ENCODE results near the gene DCTN2. TPM values are rescaled to one million over a fixed set of nuclear protein-coding genes. Genes with fewer than 3 reads are reported as not detected.
A peak's percentile ranks its signal among the peaks of the same experiment; 100 is the strongest.
"Not testable (repeated sequence)": the region's sequence is repeated elsewhere in the genome, so short reads cannot be mapped to it uniquely, and the experiment has no call there.

Gene DCTN2
- 78.6 and 83.5 TPM in 2 replicates for total RNA-seq

GRCh38 chr12:57546438-57547287 lies at the start of gene DCTN2:
Gene DCTN2, minus strand, starts transcription at chr12:57547192. Its CDS starts 129 bp downstream, at chr12:57547063.
- peaks cover 49% of the 10 kb centered on the region for H3K4me1 Mint-ChIP-seq (ENCODE audit: low read depth)
- intact Hi-C loops (cut with micrococcal nuclease), result loop anchor here (1.0 to 5.0 kb wide), 7 partner anchors 24 to 1394 kb away; partner anchors contain the start of genes GLI1, MBD6, MYL6B and OS9
- H3K27me3 Mint-ChIP-seq (ENCODE audit: insufficient read depth), result peaks cover 13% of the 10 kb centered on the region
- H3K9me3 Mint-ChIP-seq, result no peaks in the 10 kb centered on the region
- peak within 1 kb of the TSS; percentile 100 for H3K4me3 Mint-ChIP-seq
- H3K27ac Mint-ChIP-seq, result peak within 1 kb of the TSS; percentile 97
- DNase-seq (ENCODE audit: low spot score), result peak; percentile 93
- H3K36me3 Mint-ChIP-seq (ENCODE audit: low read depth), result peaks cover 6% of the 10 kb centered on the region

GRCh38 chr12:57593187-57593586 lies 46.2 kb upstream of the DCTN2 start:
- Mint-ChIP-seq H3K27ac (no peak overlapping the region), H3K4me3 (no peak overlapping the region), H3K4me1 (ENCODE audit: low read depth) (peaks cover 31% of the 10 kb centered on the region), H3K36me3 (ENCODE audit: low read depth) (peaks cover 23% of the 10 kb centered on the region), H3K9me3 (no peaks in the 10 kb centered on the region), H3K27me3 (ENCODE audit: insufficient read depth) (no peaks in the 10 kb centered on the region)
- DNase-seq (ENCODE audit: low spot score), result no peak
- intact Hi-C loops (cut with micrococcal nuclease), result loop anchor here (5.0 kb wide), 1 partner anchor 116 kb away; the partner anchor contains the start of gene ARHGAP9

- no peak for DNase-seq (ENCODE audit: low spot score)
- no peaks in the 10 kb centered on the region for H3K9me3 Mint-ChIP-seq
- intact Hi-C loops (cut with micrococcal nuclease), result loop anchor here (5.0 kb wide), 1 partner anchor 115 kb away; the partner anchor contains the start of gene ARHGAP9
- no peak overlapping the region for H3K27ac Mint-ChIP-seq
- H3K27me3 Mint-ChIP-seq (ENCODE audit: insufficient read depth), result no peaks in the 10 kb centered on the region
- peak overlapping the region; percentile 90 for H3K4me3 Mint-ChIP-seq
- peaks cover 21% of the 10 kb centered on the region for H3K36me3 Mint-ChIP-seq (ENCODE audit: low read depth)
- peaks cover 31% of the 10 kb centered on the region for H3K4me1 Mint-ChIP-seq (ENCODE audit: low read depth)
These were observed 45.7 kb upstream of the DCTN2 start for GRCh38 chr12:57592551-57593165.

GRCh38 chr12:57591782-57592325 lies 44.9 kb upstream of the DCTN2 start:
- H3K4me1 Mint-ChIP-seq (ENCODE audit: low read depth), result peaks cover 31% of the 10 kb centered on the region
- peak overlapping the region; percentile 90 for H3K4me3 Mint-ChIP-seq
- peaks cover 13% of the 10 kb centered on the region for H3K36me3 Mint-ChIP-seq (ENCODE audit: low read depth)
- H3K9me3 Mint-ChIP-seq, result no peaks in the 10 kb centered on the region
- no peaks in the 10 kb centered on the region for H3K27me3 Mint-ChIP-seq (ENCODE audit: insufficient read depth)
- peak overlapping the region; percentile 42 for H3K27ac Mint-ChIP-seq
- no peak for DNase-seq (ENCODE audit: low spot score)
- intact Hi-C loops (cut with micrococcal nuclease), result loop anchor here (1.0 to 5.0 kb wide), 7 partner anchors 9 to 115 kb away; partner anchors contain the start of genes ARHGAP9, DCTN2, DTX3 and MBD6

- peaks cover 31% of the 10 kb centered on the region for H3K4me1 Mint-ChIP-seq (ENCODE audit: low read depth)
- H3K27ac Mint-ChIP-seq, result peak within 1 kb of the TSS; percentile 75
- DNase-seq (ENCODE audit: low spot score), result peak; percentile 77
- no peaks in the 10 kb centered on the region for H3K9me3 Mint-ChIP-seq
- intact Hi-C loops (cut with micrococcal nuclease), result loop anchor here (1.0 to 5.0 kb wide), 7 partner anchors 8 to 114 kb away; partner anchors contain the start of genes ARHGAP9, DCTN2, DTX3 and MBD6
- H3K4me3 Mint-ChIP-seq, result peak within 1 kb of the TSS; percentile 90
- H3K36me3 Mint-ChIP-seq (ENCODE audit: low read depth), result peaks cover 10% of the 10 kb centered on the region
- H3K27me3 Mint-ChIP-seq (ENCODE audit: insufficient read depth), result no peaks in the 10 kb centered on the region
These were observed 44.1 kb upstream of the DCTN2 start, which contains the start of gene PIP4K2C for GRCh38 chr12:57590864-57591781. Gene PIP4K2C, plus strand, starts transcription at chr12:57591192. Its CDS starts 98 bp downstream, at chr12:57591290.

GRCh38 chr12:57590479-57590863 lies 43.5 kb upstream of the DCTN2 start:
- H3K27ac Mint-ChIP-seq, result peak overlapping the region; percentile 52
- DNase-seq (ENCODE audit: low spot score), result no peak
- H3K4me3 Mint-ChIP-seq, result peak overlapping the region; percentile 90
- intact Hi-C loops (cut with micrococcal nuclease), result loop anchor here (2.0 to 5.0 kb wide), 4 partner anchors 14 to 113 kb away; partner anchors contain the start of genes ARHGAP9, DTX3 and MBD6
- no peaks in the 10 kb centered on the region for H3K27me3 Mint-ChIP-seq (ENCODE audit: insufficient read depth)
- peaks cover 31% of the 10 kb centered on the region for H3K4me1 Mint-ChIP-seq (ENCODE audit: low read depth)
- H3K36me3 Mint-ChIP-seq (ENCODE audit: low read depth), result peaks cover 6% of the 10 kb centered on the region
- no peaks in the 10 kb centered on the region for H3K9me3 Mint-ChIP-seq

GRCh38 chr12:57588951-57589610 lies 42.1 kb upstream of the DCTN2 start:
- H3K4me3 Mint-ChIP-seq; H3K27ac Mint-ChIP-seq; DNase-seq (ENCODE audit: low spot score); intact Hi-C loops (cut with micrococcal nuclease); H3K36me3 Mint-ChIP-seq (ENCODE audit: low read depth); H3K9me3 Mint-ChIP-seq; H3K27me3 Mint-ChIP-seq (ENCODE audit: insufficient read depth): not testable (repeated sequence)
- peaks cover 30% of the 10 kb centered on the region for H3K4me1 Mint-ChIP-seq (ENCODE audit: low read depth)

- DNase-seq (ENCODE audit: low spot score), result no peak
- Mint-ChIP-seq H3K27me3 (ENCODE audit: insufficient read depth) (peaks cover 3% of the 10 kb centered on the region), H3K9me3 (no peaks in the 10 kb centered on the region), H3K4me3 (no peak overlapping the region), H3K36me3 (ENCODE audit: low read depth) (no peaks in the 10 kb centered on the region), H3K4me1 (ENCODE audit: low read depth) (peaks cover 18% of the 10 kb centered on the region), H3K27ac (no peak overlapping the region)
- intact Hi-C loops (cut with micrococcal nuclease), result no loop called here
These were observed 39.9 kb upstream of the DCTN2 start for GRCh38 chr12:57586832-57587429.

GRCh38 chr12:57586128-57586527 lies 39.1 kb upstream of the DCTN2 start:
- Mint-ChIP-seq H3K27me3 (ENCODE audit: insufficient read depth) (peaks cover 3% of the 10 kb centered on the region), H3K36me3 (ENCODE audit: low read depth) (no peaks in the 10 kb centered on the region), H3K4me3 (no peak overlapping the region), H3K27ac (no peak overlapping the region), H3K9me3 (no peaks in the 10 kb centered on the region), H3K4me1 (ENCODE audit: low read depth) (peaks cover 12% of the 10 kb centered on the region)
- DNase-seq (ENCODE audit: low spot score), result no peak
- intact Hi-C loops (cut with micrococcal nuclease), result no loop called here

GRCh38 chr12:57585156-57585555 lies 38.2 kb upstream of the DCTN2 start:
- Mint-ChIP-seq H3K4me1 (ENCODE audit: low read depth) (peaks cover 7% of the 10 kb centered on the region), H3K9me3 (no peaks in the 10 kb centered on the region), H3K4me3 (no peak overlapping the region), H3K27ac (no peak overlapping the region), H3K27me3 (ENCODE audit: insufficient read depth) (peaks cover 3% of the 10 kb centered on the region), H3K36me3 (ENCODE audit: low read depth) (no peaks in the 10 kb centered on the region)
- intact Hi-C loops (cut with micrococcal nuclease), result no loop called here
- DNase-seq (ENCODE audit: low spot score), result no peak

- intact Hi-C loops (cut with micrococcal nuclease), result no loop called here
- H3K36me3 Mint-ChIP-seq (ENCODE audit: low read depth), result no peaks in the 10 kb centered on the region
- peaks cover 7% of the 10 kb centered on the region for H3K4me1 Mint-ChIP-seq (ENCODE audit: low read depth)
- no peak overlapping the region for H3K27ac Mint-ChIP-seq
- no peak for DNase-seq (ENCODE audit: low spot score)
- no peaks in the 10 kb centered on the region for H3K9me3 Mint-ChIP-seq
- no peak overlapping the region for H3K4me3 Mint-ChIP-seq
- peaks cover 3% of the 10 kb centered on the region for H3K27me3 Mint-ChIP-seq (ENCODE audit: insufficient read depth)
These were observed 37.7 kb upstream of the DCTN2 start for GRCh38 chr12:57584690-57585089.
